Uterus (tissue), 2 donors: ENCODE measurements around the gene PTPA.
"Not testable (repeated sequence)": the region's sequence is repeated elsewhere in the genome, so short reads cannot be mapped to it uniquely, and the experiment has no call there.

Experiments
- CTCF ChIP-seq, 4 experiments: fragments of 200-600 bp in 2 of 4; fragments of 450-650 bp in 2 of 4; sonication (generic) in 2 of 4; IDR thresholded peaks; one replicate each; pipeline ENCODE4 v1.5.1; 2016 to 2019; ENCODE audit warnings: antibody characterized with exemption in 4 of 4, mild to moderate bottlenecking in 2 of 4, moderate library complexity in 1 of 4
- POLR2A ChIP-seq, 2 donors: fragments of 450-650 bp; IDR thresholded peaks; one replicate each; pipeline ENCODE4 v1.6.1; 2016; ENCODE audit warnings: antibody characterized with exemption in 2 of 2, mild to moderate bottlenecking in 1 of 2, moderate library complexity in 1 of 2

- TF ChIP-seq CTCF, POLR2A (IDR thresholded peaks at IDR 0.05): not testable (repeated sequence)
Measured at GRCh38 chr9:129189971-129190370, 78.8 kb downstream of the PTPA start.
